ENCODE measurements around the gene PALM2AKAP2.

GRCh38 chr9:109821711-109822110 is 41.7 kb downstream of the PALM2AKAP2 start:
- TF ChIP-seq EZH2 (IDR thresholded peaks at IDR 0.05; ENCODE audit: insufficient read depth, poor library complexity, severe bottlenecking) (no peak), EZH2phosphoT487 (IDR thresholded peaks at IDR 0.05; ENCODE audit: insufficient read depth, low read depth) (no peak)

Measured in GM23248 (cell line).